Hepatocyte (in vitro differentiated cells): Measurements from ENCODE around the gene CFAP77. TPM values are rescaled to one million over a fixed set of nuclear protein-coding genes. Genes with fewer than 3 reads are reported as not detected.

Experiments used
- DNase-seq: peaks from one replicate; pipeline ENCODE4 v3.0.0-alpha.2; 2016; ENCODE audit warnings: low spot score
- H2AFZ ChIP-seq: fragments of 200-600 bp; sonication (generic); 2 replicates; pipeline ENCODE4 v1.6.0; 2016; ENCODE audit warnings: antibody characterized with exemption, mild to moderate bottlenecking
- H3K27ac ChIP-seq: fragments of 200-600 bp; sonication (generic); 2 replicates; pipeline ENCODE4 v1.5.1; 2016; ENCODE audit warnings: mild to moderate bottlenecking
- H3K27me3 ChIP-seq: fragments of 200-600 bp; sonication (generic); 2 replicates; pipeline ENCODE4 v1.6.1; 2016
- H3K36me3 ChIP-seq: fragments of 200-600 bp; sonication (generic); replicated peaks from 2 replicates; pipeline ENCODE4 v1.5.1; 2016; ENCODE audit warnings: low read depth; ENCODE audit not compliant: insufficient read depth
- H3K4me1 ChIP-seq: fragments of 200-600 bp; sonication (generic); 2 replicates; pipeline ENCODE4 v1.5.1; 2016; ENCODE audit warnings: mild to moderate bottlenecking, moderate library complexity; ENCODE audit not compliant: insufficient read depth
- H3K4me2 ChIP-seq: fragments of 200-600 bp; sonication (generic); 2 replicates; pipeline ENCODE4 v1.6.0; 2016
- H3K4me3 ChIP-seq: fragments of 200-600 bp; sonication (generic); 2 replicates; pipeline ENCODE4 v1.5.1; 2016; ENCODE audit warnings: mild to moderate bottlenecking
- H3K79me2 ChIP-seq: fragments of 200-600 bp; sonication (generic); 2 replicates; pipeline ENCODE4 v1.6.0; 2017; ENCODE audit warnings: mild to moderate bottlenecking
- H3K9me2 ChIP-seq: fragments of 200-600 bp; sonication (generic); replicated peaks from 2 replicates; pipeline ENCODE4 v1.6.0; 2017; ENCODE audit warnings: mild to moderate bottlenecking; ENCODE audit not compliant: insufficient read depth
- H3K9me3 ChIP-seq: fragments of 200-600 bp; sonication (generic); 2 replicates; pipeline ENCODE4 v1.5.1; 2016; ENCODE audit warnings: low read depth, mild to moderate bottlenecking
- H4K20me1 ChIP-seq: fragments of 200-600 bp; sonication (generic); 2 replicates; pipeline ENCODE4 v1.6.0; 2016; ENCODE audit warnings: mild to moderate bottlenecking; ENCODE audit not compliant: insufficient read depth, poor library complexity, severe bottlenecking
- EZH2 ChIP-seq: fragments of 200-600 bp; sonication (generic); IDR thresholded peaks from 2 replicates; pipeline ENCODE4 v1.6.1; 2016; ENCODE audit warnings: antibody characterized with exemption, mild to moderate bottlenecking, borderline replicate concordance
- EZH2phosphoT487 ChIP-seq: fragments of 200-600 bp; sonication (generic); IDR thresholded peaks from one replicate; pipeline ENCODE4 v1.6.1; 2018; ENCODE audit warnings: antibody characterized with exemption, mild to moderate bottlenecking, low read depth, moderate library complexity; ENCODE audit not compliant: unreplicated experiment, severe bottlenecking
- WGBS: methylation state at CpG from one replicate; pipeline ENCODE4 v1.1.6; 2016; ENCODE audit warnings: low lambda C conversion rate; ENCODE audit errors: missing lambda C conversion rate; 5-methylcytosine and 5-hydroxymethylcytosine counted together
- polyA plus RNA-seq: library from polyadenylated mRNA; unstranded; fragments of >200 nt; fragmentation: Nextera tagmentation; extraction: Ambion mirVana; gene quantifications from 2 replicates; pipeline ENCODE4 v1.2.1, GENCODE V29; 2016
- total RNA-seq: library from RNA; depleted of rRNA; stranded (reverse); fragments of >200 nt; gene quantifications from 2 replicates; pipeline ENCODE4 v1.2.3, GENCODE V29; 2014
- TF ChIP-seq, protein P1 (sequence below): fragments of 200-600 bp; sonication (generic); IDR thresholded peaks from 2 replicates; pipeline ENCODE4 v1.5.1; 2016; ENCODE audit warnings: antibody characterized with exemption, mild to moderate bottlenecking; ENCODE audit not compliant: poor library complexity

The CFAP77 gene
- total and polyA plus RNA-seq, 2 experiments from 2014 or later: 0.70 to 1.2 TPM

DNA sequence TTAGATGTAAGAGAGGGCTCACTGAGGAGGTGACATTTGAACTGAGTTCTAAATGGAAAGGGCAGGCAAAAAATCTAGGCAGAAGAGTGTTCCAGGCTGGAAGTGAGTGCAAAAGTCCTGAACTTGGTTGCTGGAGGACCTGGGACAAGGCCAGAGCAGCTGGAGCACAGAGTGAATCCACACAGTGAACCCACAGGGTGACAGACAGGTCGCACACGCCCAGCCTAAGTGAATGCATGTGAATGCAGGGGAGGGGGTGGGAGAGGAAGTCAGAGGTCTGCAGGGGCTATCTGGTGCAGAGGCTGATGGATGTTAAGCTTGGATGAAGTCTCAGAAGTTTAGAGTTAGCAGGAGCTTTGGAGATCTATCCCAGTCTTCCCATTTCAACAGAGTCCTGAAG, 2.8 kb upstream of the CFAP77 start:
- WGBS: 86% methylated on average over 2 of the region's 2 CpGs
- no peak for DNase-seq
- H3K79me2 ChIP-seq: peaks cover 23% of the 10 kb centered on the region
- no peak overlapping the region for H3K4me3 ChIP-seq
- H3K27ac ChIP-seq: no peak overlapping the region
- H3K27me3 ChIP-seq: peaks cover 28% of the 10 kb centered on the region
- H3K9me2 ChIP-seq: no peaks in the 10 kb centered on the region
- H2AFZ ChIP-seq: peak overlapping the region; percentile 99
- TF ChIP-seq EZH2phosphoT487 (no peak), EZH2 (no peak)
- TF ChIP-seq, protein P1, sequence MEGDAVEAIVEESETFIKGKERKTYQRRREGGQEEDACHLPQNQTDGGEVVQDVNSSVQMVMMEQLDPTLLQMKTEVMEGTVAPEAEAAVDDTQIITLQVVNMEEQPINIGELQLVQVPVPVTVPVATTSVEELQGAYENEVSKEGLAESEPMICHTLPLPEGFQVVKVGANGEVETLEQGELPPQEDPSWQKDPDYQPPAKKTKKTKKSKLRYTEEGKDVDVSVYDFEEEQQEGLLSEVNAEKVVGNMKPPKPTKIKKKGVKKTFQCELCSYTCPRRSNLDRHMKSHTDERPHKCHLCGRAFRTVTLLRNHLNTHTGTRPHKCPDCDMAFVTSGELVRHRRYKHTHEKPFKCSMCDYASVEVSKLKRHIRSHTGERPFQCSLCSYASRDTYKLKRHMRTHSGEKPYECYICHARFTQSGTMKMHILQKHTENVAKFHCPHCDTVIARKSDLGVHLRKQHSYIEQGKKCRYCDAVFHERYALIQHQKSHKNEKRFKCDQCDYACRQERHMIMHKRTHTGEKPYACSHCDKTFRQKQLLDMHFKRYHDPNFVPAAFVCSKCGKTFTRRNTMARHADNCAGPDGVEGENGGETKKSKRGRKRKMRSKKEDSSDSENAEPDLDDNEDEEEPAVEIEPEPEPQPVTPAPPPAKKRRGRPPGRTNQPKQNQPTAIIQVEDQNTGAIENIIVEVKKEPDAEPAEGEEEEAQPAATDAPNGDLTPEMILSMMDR: no peak
- H4K20me1 ChIP-seq: no peaks in the 10 kb centered on the region
- peaks cover 22% of the 10 kb centered on the region for H3K4me1 ChIP-seq
- H3K4me2 ChIP-seq: peak overlapping the region; percentile 96
- no peaks in the 10 kb centered on the region for H3K9me3 ChIP-seq
- H3K36me3 ChIP-seq: no peaks in the 10 kb centered on the region

DNA sequence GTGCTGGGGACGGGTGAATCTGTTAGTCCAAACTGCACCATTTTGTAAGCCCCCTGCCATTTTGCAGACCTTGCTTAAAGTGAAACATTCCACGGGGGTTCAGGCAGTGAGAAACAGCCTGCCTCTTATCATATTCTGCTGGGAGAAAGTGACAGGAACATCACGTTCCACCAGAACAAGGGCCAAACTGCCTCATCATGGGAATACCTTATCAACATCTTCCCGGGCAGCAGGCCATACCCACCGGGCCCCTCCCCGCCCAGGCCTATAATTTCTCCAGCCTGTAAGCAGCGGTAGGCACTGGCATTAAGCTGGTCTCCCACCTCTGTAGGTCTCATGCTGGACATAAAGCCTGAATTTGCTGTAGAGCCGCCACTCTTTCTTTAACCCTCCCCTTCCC, 1.5 kb upstream of the CFAP77 start:
- Histone ChIP-seq H4K20me1 (no peaks in the 10 kb centered on the region), H3K9me3 (no peaks in the 10 kb centered on the region), H3K27ac (no peak overlapping the region), H2AFZ (no peak overlapping the region), H3K4me2 (no peak overlapping the region), H3K79me2 (peaks cover 23% of the 10 kb centered on the region), H3K27me3 (peaks cover 40% of the 10 kb centered on the region), H3K4me3 (no peak overlapping the region), H3K4me1 (peaks cover 22% of the 10 kb centered on the region), H3K36me3 (no peaks in the 10 kb centered on the region), H3K9me2 (no peaks in the 10 kb centered on the region)
- TF ChIP-seq, protein P1: no peak
- TF ChIP-seq EZH2 (no peak), EZH2phosphoT487 (no peak)
- DNase-seq: peak; percentile 22
- 70% methylated on average over 8 of the region's 8 CpGs for WGBS

DNA sequence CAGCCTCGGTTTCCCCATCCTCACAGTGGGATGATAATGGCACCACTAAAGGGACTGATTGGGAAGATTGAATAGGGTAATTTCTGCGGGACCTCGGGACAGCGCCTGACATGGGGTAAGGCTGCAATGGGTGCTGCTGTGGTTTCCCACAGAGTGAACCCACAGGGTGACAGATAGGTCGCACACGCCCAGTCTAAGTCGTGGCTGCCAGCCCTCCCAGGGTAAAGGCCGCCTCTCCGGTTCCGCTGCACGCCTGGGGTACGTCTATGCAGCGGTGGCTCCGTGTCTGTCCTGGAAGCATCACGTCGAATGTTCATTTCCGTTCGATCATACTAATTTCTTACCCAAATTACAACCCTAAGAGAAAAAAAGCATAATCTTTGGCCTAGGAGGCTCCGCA, 631 bp downstream of the CFAP77 start:
- peaks cover 61% of the 10 kb centered on the region for H3K27me3 ChIP-seq
- H3K4me1 ChIP-seq: peaks cover 22% of the 10 kb centered on the region
- no peaks in the 10 kb centered on the region for H3K9me2 ChIP-seq
- peak overlapping the region; percentile 98 for H2AFZ ChIP-seq
- H4K20me1 ChIP-seq: no peaks in the 10 kb centered on the region
- peak overlapping the region; percentile 77 for H3K4me3 ChIP-seq
- H3K9me3 ChIP-seq: no peaks in the 10 kb centered on the region
- H3K4me2 ChIP-seq: peak overlapping the region; percentile 99
- DNase-seq: no peak
- no peak for TF ChIP-seq EZH2phosphoT487
- TF ChIP-seq, protein P1: no peak
- peak; percentile 48 for TF ChIP-seq EZH2
- no peaks in the 10 kb centered on the region for H3K36me3 ChIP-seq
- H3K27ac ChIP-seq: no peak overlapping the region
- peaks cover 9% of the 10 kb centered on the region for H3K79me2 ChIP-seq
- WGBS: 9% methylated on average over 19 of the region's 19 CpGs

DNA sequence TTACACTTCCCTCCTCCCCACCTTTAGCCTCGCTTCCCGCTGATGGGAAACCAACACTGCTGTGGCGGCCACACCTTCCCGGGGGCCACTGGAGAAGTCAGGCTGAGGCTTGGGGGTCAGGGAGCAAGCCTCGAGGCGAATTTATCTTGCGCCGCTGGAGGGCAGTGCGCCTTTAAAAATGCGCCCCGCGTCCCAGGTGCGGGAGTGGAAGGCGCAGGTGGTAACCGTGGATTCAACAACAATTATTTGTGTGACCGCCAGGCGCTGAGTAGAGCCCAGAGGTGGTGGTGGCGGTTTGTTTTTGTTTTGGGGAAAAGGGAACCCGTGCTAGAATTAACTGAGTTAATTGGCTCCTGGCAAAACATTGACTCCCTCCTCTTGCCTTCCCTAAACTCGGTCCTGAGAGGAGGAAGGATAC, 1.1 kb downstream of the CFAP77 start:
- WGBS: 1% methylated on average over 20 of the region's 20 CpGs
- peak; percentile 74 for DNase-seq
- peaks cover 66% of the 10 kb centered on the region for H3K27me3 ChIP-seq

More for the DNA sequence above, 1.1 kb downstream of the CFAP77 start:
- Histone ChIP-seq H3K79me2 (peaks cover 5% of the 10 kb centered on the region), H3K4me3 (no peak overlapping the region), H3K27ac (no peak overlapping the region), H3K4me2 (peak overlapping the region; percentile 99), H4K20me1 (no peaks in the 10 kb centered on the region), H3K9me3 (no peaks in the 10 kb centered on the region), H3K4me1 (peaks cover 18% of the 10 kb centered on the region), H3K9me2 (no peaks in the 10 kb centered on the region), H2AFZ (peak overlapping the region; percentile 98), H3K36me3 (no peaks in the 10 kb centered on the region)
- TF ChIP-seq EZH2phosphoT487 (peak; percentile 22), EZH2 (no peak)
- TF ChIP-seq, protein P1: peak; percentile 69
